Nephron (organoid): ENCODE results near the gene SAMD15.

Experiments used
- H3K27ac Mint-ChIP-seq, 3 experiments: 2 replicates each; pipeline ENCODE4 v1.8.0; 2020; ENCODE audit warnings: mixed read lengths in 3 of 3, mild to moderate bottlenecking in 2 of 3, moderate library complexity in 1 of 3
- H3K27me3 Mint-ChIP-seq: 2 replicates; pipeline ENCODE4 v1.8.0; 2021; ENCODE audit warnings: low read depth, mild to moderate bottlenecking, moderate library complexity, mixed read lengths
- H3K36me3 Mint-ChIP-seq: 2 replicates; pipeline ENCODE4 v1.8.0; 2020; ENCODE audit warnings: low read depth, mixed read lengths
- H3K4me1 Mint-ChIP-seq: 2 replicates; pipeline ENCODE4 v1.8.0; 2020; ENCODE audit warnings: mixed read lengths
- H3K4me3 Mint-ChIP-seq, 3 experiments: 2 replicates each; pipeline ENCODE4 v1.8.0; 2020; ENCODE audit warnings: mild to moderate bottlenecking in 3 of 3, mixed read lengths in 3 of 3, moderate library complexity in 2 of 3
- H3K9me3 Mint-ChIP-seq: 2 replicates; pipeline ENCODE4 v1.8.0; 2020; ENCODE audit warnings: mixed read lengths
- TF ChIP-seq, protein P1 (sequence below), 3 experiments: fragments of 200-600 bp; sonication (generic); IDR thresholded peaks; one replicate each; pipeline ENCODE4 v1.5.0; 2021; ENCODE audit warnings: antibody characterized with exemption in 3 of 3; ENCODE audit not compliant: unreplicated experiment in 3 of 3

Gene SAMD15

DNA sequence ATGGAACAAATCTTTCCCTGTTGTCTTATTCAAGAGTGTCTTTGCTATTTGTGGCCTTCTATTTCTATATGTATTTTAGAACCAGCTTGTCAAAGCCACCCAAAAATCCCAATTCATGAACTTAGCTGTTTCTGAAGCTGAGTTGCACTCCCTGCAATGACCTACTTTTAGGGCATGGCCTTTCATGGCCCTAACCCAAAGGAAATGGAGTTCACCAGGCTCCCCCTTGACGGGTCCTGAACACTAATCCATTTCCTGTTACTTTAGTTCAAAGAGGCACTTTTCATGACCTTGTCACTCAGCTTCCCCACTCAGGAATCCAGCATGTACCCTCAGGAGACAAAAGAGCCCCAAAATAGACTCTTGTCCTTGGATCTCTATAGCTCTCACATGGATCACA lies 7.9 kb upstream of the SAMD15 start:
- Mint-ChIP-seq H3K36me3 (no peaks in the 10 kb centered on the region), H3K9me3 (no peaks in the 10 kb centered on the region), H3K27ac (peak overlapping the region in 1 of 3 experiments; percentile 42), H3K27me3 (no peaks in the 10 kb centered on the region), H3K4me3 (no peak overlapping the region), H3K4me1 (peaks cover 21% of the 10 kb centered on the region)
- TF ChIP-seq, protein P1, sequence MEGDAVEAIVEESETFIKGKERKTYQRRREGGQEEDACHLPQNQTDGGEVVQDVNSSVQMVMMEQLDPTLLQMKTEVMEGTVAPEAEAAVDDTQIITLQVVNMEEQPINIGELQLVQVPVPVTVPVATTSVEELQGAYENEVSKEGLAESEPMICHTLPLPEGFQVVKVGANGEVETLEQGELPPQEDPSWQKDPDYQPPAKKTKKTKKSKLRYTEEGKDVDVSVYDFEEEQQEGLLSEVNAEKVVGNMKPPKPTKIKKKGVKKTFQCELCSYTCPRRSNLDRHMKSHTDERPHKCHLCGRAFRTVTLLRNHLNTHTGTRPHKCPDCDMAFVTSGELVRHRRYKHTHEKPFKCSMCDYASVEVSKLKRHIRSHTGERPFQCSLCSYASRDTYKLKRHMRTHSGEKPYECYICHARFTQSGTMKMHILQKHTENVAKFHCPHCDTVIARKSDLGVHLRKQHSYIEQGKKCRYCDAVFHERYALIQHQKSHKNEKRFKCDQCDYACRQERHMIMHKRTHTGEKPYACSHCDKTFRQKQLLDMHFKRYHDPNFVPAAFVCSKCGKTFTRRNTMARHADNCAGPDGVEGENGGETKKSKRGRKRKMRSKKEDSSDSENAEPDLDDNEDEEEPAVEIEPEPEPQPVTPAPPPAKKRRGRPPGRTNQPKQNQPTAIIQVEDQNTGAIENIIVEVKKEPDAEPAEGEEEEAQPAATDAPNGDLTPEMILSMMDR (IDR thresholded peaks at IDR 0.05; ENCODE audit: unreplicated experiment in 3 of 3), result no peak

DNA sequence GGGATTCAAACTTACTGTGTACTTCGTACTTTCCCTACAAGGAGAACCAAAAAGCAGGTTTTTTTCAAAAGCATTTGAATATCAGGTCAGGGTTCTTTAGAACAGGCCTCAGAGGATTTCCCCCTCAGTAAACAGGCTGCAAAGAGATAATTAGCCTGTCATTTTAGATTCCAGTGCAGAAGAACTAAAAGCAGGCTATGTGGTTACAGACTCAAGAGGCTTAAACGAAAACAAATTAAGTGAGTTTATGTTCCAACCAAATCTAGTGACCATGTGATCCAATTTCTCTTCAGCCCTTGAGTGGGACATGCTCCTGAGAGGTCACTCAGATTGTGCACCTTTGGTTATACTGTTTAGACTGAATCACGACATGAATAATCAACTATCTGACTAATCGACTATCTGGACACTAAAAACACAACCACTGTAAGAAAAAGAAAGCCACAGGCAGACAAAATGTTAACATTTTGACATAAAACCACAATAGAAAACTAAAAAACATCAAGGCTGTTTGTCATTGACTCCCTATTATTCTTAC lies 4.8 kb upstream of the SAMD15 start:
- Mint-ChIP-seq H3K9me3 (no peaks in the 10 kb centered on the region), H3K4me3 (peak overlapping the region in 2 of 3 experiments; percentile 6 to 65), H3K27ac (peak overlapping the region; percentile 67 to 85 (median 67)), H3K4me1 (peaks cover 41% of the 10 kb centered on the region), H3K27me3 (no peaks in the 10 kb centered on the region), H3K36me3 (no peaks in the 10 kb centered on the region)
- TF ChIP-seq, protein P1 (IDR thresholded peaks at IDR 0.05; ENCODE audit: unreplicated experiment in 3 of 3), result no peak

DNA sequence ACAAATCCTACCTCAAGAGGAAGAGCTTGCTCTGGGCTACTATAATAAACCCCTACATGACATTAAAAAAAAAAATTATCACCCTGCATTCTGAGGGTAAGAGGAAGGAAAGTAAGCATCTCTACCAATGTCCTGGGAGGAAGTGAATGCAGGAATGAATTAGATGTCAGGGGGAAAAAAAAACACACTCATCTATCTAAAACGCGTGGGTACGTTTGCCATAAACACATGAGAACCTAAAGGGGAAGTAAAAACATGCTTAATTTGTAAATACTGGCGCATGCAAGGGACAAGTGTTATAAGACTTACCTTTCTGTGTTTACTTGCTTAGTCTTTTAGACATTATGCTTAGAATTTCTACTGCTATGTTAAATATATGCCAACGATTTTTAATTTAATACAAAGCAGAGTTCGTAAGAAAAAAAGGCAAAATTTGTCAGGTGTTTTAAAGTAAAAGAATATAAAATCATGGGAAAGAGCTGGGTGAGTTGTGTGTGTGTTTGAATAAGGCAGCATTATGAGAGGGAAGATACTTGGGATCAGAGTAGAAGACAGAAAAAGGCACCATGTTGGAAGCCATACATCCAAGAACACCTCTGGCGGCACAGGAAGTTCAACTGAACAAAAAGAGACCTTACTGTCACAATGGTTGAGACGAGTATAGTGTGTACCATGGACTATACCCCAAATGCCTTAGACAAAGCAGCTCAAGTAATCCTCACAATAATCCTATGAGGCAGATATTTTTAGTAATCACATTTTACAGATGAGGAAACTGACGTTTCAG lies 1.8 kb upstream of the SAMD15 start:
- TF ChIP-seq, protein P1 (IDR thresholded peaks at IDR 0.05; ENCODE audit: unreplicated experiment in 3 of 3), result no peak

DNA sequence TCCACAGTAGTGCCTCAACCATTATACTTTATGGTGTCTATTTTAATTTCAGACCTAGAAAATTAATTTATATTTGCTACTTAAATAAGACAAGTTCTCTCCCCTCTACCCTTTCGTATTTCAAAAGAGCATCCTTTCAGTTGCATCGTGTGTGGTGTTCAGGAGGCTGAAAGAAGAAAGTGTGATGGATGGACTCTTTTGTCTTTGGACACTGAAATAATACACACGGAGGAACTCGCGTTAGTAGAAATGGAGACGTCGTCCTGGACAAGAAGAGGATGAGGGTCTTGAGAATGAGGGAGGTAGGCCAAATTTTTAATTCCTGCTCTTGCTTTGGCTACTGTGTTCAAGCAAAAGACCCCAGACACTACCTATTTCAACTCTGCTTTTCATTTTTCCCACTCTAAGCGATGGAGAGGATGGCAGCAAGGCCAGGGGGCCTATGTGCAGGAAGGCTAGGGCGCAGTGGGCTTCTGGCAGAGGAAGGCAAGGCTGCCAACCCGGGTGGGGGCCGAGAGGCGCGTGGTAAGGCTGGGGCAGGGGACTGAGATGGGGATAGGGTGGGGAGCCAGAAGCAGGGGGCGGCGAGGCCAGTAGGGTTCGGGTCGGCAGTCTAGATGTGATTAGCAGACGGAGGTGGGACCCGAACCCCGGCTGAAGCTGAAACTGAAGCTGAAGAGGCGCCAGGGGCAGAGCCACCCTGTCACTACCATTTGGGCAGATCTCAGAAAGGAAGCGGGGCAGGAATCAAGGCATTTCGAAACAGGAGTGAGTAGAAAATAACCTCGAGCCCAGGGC lies 1.0 kb upstream of the SAMD15 start:
- H3K27ac Mint-ChIP-seq, result peak overlapping the region in 2 of 3 experiments; percentile 93 to 96
- peaks cover 9% of the 10 kb centered on the region for H3K36me3 Mint-ChIP-seq
- H3K9me3 Mint-ChIP-seq, result no peaks in the 10 kb centered on the region
- H3K27me3 Mint-ChIP-seq, result no peaks in the 10 kb centered on the region
- H3K4me1 Mint-ChIP-seq, result peaks cover 40% of the 10 kb centered on the region
- TF ChIP-seq, protein P1 (IDR thresholded peaks at IDR 0.05; ENCODE audit: unreplicated experiment in 3 of 3), result no peak
- H3K4me3 Mint-ChIP-seq, result peak overlapping the region; percentile 92 to 95 (median 94)

More for the DNA sequence above, 1.8 kb upstream of the SAMD15 start:
- peaks cover 41% of the 10 kb centered on the region for H3K4me1 Mint-ChIP-seq
- H3K27me3 Mint-ChIP-seq, result no peaks in the 10 kb centered on the region
- H3K36me3 Mint-ChIP-seq, result peaks cover 1% of the 10 kb centered on the region
- peak overlapping the region in 2 of 3 experiments; percentile 93 to 96 for H3K27ac Mint-ChIP-seq
- H3K4me3 Mint-ChIP-seq, result peak overlapping the region; percentile 92 to 95 (median 94)
- no peaks in the 10 kb centered on the region for H3K9me3 Mint-ChIP-seq

DNA sequence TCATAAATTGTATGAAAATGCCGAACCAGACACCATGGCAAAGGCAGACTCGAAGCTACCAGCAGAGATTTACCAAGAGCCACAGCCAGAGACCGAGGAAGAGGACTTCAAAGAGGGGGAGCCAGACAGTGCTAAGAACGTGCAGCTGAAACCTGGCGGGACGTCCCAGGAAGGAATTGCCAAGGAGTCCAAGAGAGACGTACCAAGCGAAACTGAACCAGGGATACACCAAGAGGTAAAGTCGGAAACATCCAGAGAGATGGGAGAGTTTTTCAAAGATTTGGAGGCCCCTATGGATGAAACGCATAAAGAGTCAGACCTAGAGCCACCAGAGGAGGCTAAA lies 294 bp downstream of the SAMD15 start:
- no peak overlapping the region for H3K4me3 Mint-ChIP-seq
- peaks cover 10% of the 10 kb centered on the region for H3K36me3 Mint-ChIP-seq
- peaks cover 29% of the 10 kb centered on the region for H3K4me1 Mint-ChIP-seq
- TF ChIP-seq, protein P1 (IDR thresholded peaks at IDR 0.05; ENCODE audit: unreplicated experiment in 3 of 3), result no peak
- H3K27ac Mint-ChIP-seq, result no peak overlapping the region
- no peaks in the 10 kb centered on the region for H3K9me3 Mint-ChIP-seq
- no peaks in the 10 kb centered on the region for H3K27me3 Mint-ChIP-seq
